OCI-LY7 (cell line): Measurements from ENCODE around the gene MRO. TPM values are rescaled to one million over a fixed set of nuclear protein-coding genes. Genes with fewer than 3 reads are reported as not detected.

Experiments used
- BruUV-seq: library from RNA; stranded (reverse); fragments of 400-500 nt; replicated peaks from 2 replicates; lab custom pipeline; 2021; lab: Mats Ljungman, UMichigan
- CTCF ChIA-PET: fragments of 300-600 bp; sonication (Branson Sonifier 250); formaldehyde crosslinking; loops from one replicate; lab custom pipeline; 2022; ENCODE audit warnings: antibody characterized with exemption; ENCODE audit not compliant: unreplicated experiment; lab: Charles Lee
- POLR2A ChIA-PET: fragments of 300-600 bp; sonication (Branson Sonifier 250); formaldehyde crosslinking; loops from one replicate; lab custom pipeline; 2022; ENCODE audit warnings: antibody characterized with exemption; lab: Charles Lee
- DNase-seq: peaks from one replicate; pipeline ENCODE4 v3.0.0-alpha.2; 2015; ENCODE audit warnings: low spot score
- H2AFZ ChIP-seq: fragments of 200-600 bp; sonication (generic), shearing (Covaris generic); 2 replicates; pipeline ENCODE4 v1.6.1; 2014; ENCODE audit warnings: mild to moderate bottlenecking, antibody characterized with exemption, low read length, moderate library complexity
- H3K27ac ChIP-seq: fragments of 200-600 bp; sonication (generic); 2 replicates; pipeline ENCODE4 v1.5.1; 2014; ENCODE audit warnings: mixed run types, low read depth, mild to moderate bottlenecking, moderate library complexity, low read length, inconsistent platforms; ENCODE audit not compliant: poor library complexity, severe bottlenecking
- H3K36me3 ChIP-seq: fragments of 200-600 bp; sonication (generic); 2 replicates; pipeline ENCODE4 v1.6.1; 2014; ENCODE audit warnings: mild to moderate bottlenecking, antibody characterized with exemption, low read length, moderate library complexity, mixed read lengths; ENCODE audit not compliant: insufficient read depth
- H3K4me1 ChIP-seq: fragments of 200-600 bp; sonication (generic); 2 replicates; pipeline ENCODE4 v1.5.1; 2014; ENCODE audit warnings: mild to moderate bottlenecking, low read length; ENCODE audit not compliant: insufficient read depth, poor library complexity, severe bottlenecking
- H3K4me2 ChIP-seq: fragments of 200-600 bp; sonication (generic); 2 replicates; pipeline ENCODE4 v1.6.1; 2014; ENCODE audit warnings: mild to moderate bottlenecking, low read length
- H3K4me3 ChIP-seq: fragments of 200-600 bp; sonication (generic); 2 replicates; pipeline ENCODE4 v1.5.1; 2014; ENCODE audit warnings: mild to moderate bottlenecking, low read depth, low read length; ENCODE audit not compliant: poor library complexity, severe bottlenecking
- H3K79me2 ChIP-seq: fragments of 200-600 bp; sonication (generic); 2 replicates; pipeline ENCODE4 v1.6.1; 2016; ENCODE audit warnings: low read depth, mild to moderate bottlenecking, low read length, moderate library complexity, mixed read lengths; ENCODE audit not compliant: insufficient read depth
- H3K9me2 ChIP-seq: fragments of 200-600 bp; sonication (generic); 2 replicates; pipeline ENCODE4 v1.6.1; 2016; ENCODE audit warnings: mild to moderate bottlenecking, low read length, mixed read lengths; ENCODE audit not compliant: insufficient read depth
- H3K9me3 ChIP-seq: fragments of 200-600 bp; sonication (generic); 2 replicates; pipeline ENCODE4 v1.6.1; 2014; ENCODE audit warnings: mild to moderate bottlenecking, mixed run types, low read length, mixed read lengths
- H4K20me1 ChIP-seq: fragments of 200-600 bp; sonication (generic); 2 replicates; pipeline ENCODE4 v1.6.1; 2014; ENCODE audit warnings: mild to moderate bottlenecking, antibody characterized with exemption, low read length, moderate library complexity, mixed read lengths; ENCODE audit not compliant: insufficient read depth
- EZH2phosphoT487 ChIP-seq: fragments of 200-600 bp; sonication (generic); IDR thresholded peaks from 2 replicates; pipeline ENCODE4 v1.6.1; 2018; ENCODE audit warnings: low read depth, borderline replicate concordance, mild to moderate bottlenecking, mixed run types, antibody characterized with exemption, low read length, moderate library complexity, mixed read lengths
- intact Hi-C: fragments of 100-400 bp; cut with micrococcal nuclease; formaldehyde crosslinking; loops from one replicate; pipeline ENCODE4 v1.10.0; 2022; ENCODE audit not compliant: unreplicated experiment
- total RNA-seq, 2 experiments: library from RNA; depleted of rRNA in 1 of 2; stranded (reverse); fragments of >200 nt in 1 of 2; shearing (Covaris generic) in 1 of 2; gene quantifications; 2 replicates each; pipeline ENCODE4 v1.2.3, GENCODE V29; 2014 to 2022
- TF ChIP-seq, protein P1 (sequence below): fragments of 200-600 bp; sonication (generic); conservative IDR thresholded peaks from 2 replicates; pipeline ENCODE4 v1.5.1; 2014; ENCODE audit warnings: mild to moderate bottlenecking, antibody characterized with exemption, low read length, moderate library complexity, mixed read lengths

Gene MRO
- total RNA-seq, 2 experiments from 2014 or later, result 0.22 to 0.46 TPM

DNA sequence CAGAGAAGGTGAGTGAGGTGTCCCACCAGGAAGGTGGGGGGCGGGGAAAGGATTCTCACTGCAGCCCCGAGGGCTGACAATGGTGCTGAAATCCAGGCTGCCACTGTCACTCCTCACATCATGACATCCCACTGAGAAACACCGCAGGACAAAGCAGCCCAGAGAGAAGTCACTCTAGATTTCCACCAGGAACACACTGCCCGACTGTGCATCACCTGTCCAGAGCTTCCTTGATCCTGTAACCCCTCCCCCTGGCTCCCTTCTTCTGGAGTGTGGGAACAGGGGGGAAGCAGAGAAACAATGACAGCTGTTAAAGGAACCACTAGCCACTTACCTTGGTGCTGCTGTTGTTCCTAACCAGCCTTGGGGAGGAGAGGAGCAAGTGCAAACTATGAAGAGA is 69.9 kb downstream of the MRO start:
- no peak overlapping the region for H3K27ac ChIP-seq
- intact Hi-C loops, result no loop called here
- H3K36me3 ChIP-seq, result no peaks in the 10 kb centered on the region
- ChIA-PET CTCF (no interaction called here), POLR2A (no interaction called here)
- no peak overlapping the region for H3K4me3 ChIP-seq
- H3K4me1 ChIP-seq, result no peaks in the 10 kb centered on the region
- no TSS peak for BruUV-seq
- no peak for TF ChIP-seq EZH2phosphoT487
- no peak for DNase-seq
- no peaks in the 10 kb centered on the region for H4K20me1 ChIP-seq
- no peak overlapping the region for H2AFZ ChIP-seq
- H3K9me2 ChIP-seq, result no peaks in the 10 kb centered on the region
- no peaks in the 10 kb centered on the region for H3K79me2 ChIP-seq
- H3K9me3 ChIP-seq, result no peaks in the 10 kb centered on the region
- H3K4me2 ChIP-seq, result no peak overlapping the region

DNA sequence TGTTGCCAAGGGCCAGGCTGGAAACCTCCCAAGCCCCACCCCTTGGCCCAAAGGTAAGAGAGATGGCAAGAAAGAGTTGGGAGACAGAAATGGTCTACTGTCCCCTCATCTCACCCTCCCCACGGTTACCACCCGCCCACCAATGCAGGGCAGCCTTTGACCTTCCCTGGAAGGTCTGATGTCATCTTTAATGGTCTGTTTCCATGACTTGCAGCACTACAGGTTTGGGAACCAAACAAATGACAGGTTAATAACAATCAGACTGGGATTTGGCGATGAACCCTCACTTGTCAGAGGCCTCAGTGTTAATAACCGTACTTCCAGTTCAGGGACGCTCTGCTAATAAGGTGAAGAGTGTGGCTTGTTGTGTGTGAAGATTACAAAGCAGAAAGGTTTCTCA is 70.4 kb downstream of the MRO start:
- Histone ChIP-seq H2AFZ (no peak overlapping the region), H3K36me3 (no peaks in the 10 kb centered on the region), H4K20me1 (no peaks in the 10 kb centered on the region), H3K9me3 (no peaks in the 10 kb centered on the region), H3K4me2 (no peak overlapping the region), H3K4me1 (no peaks in the 10 kb centered on the region), H3K9me2 (no peaks in the 10 kb centered on the region), H3K79me2 (no peaks in the 10 kb centered on the region), H3K27ac (no peak overlapping the region), H3K4me3 (no peak overlapping the region)
- CTCF ChIA-PET, result no interaction called here
- TF ChIP-seq, protein P1, sequence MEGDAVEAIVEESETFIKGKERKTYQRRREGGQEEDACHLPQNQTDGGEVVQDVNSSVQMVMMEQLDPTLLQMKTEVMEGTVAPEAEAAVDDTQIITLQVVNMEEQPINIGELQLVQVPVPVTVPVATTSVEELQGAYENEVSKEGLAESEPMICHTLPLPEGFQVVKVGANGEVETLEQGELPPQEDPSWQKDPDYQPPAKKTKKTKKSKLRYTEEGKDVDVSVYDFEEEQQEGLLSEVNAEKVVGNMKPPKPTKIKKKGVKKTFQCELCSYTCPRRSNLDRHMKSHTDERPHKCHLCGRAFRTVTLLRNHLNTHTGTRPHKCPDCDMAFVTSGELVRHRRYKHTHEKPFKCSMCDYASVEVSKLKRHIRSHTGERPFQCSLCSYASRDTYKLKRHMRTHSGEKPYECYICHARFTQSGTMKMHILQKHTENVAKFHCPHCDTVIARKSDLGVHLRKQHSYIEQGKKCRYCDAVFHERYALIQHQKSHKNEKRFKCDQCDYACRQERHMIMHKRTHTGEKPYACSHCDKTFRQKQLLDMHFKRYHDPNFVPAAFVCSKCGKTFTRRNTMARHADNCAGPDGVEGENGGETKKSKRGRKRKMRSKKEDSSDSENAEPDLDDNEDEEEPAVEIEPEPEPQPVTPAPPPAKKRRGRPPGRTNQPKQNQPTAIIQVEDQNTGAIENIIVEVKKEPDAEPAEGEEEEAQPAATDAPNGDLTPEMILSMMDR, result no peak
- TF ChIP-seq EZH2phosphoT487, result no peak
- intact Hi-C loops, result no loop called here
- POLR2A ChIA-PET, result no interaction called here
- DNase-seq, result no peak
- no TSS peak for BruUV-seq

DNA sequence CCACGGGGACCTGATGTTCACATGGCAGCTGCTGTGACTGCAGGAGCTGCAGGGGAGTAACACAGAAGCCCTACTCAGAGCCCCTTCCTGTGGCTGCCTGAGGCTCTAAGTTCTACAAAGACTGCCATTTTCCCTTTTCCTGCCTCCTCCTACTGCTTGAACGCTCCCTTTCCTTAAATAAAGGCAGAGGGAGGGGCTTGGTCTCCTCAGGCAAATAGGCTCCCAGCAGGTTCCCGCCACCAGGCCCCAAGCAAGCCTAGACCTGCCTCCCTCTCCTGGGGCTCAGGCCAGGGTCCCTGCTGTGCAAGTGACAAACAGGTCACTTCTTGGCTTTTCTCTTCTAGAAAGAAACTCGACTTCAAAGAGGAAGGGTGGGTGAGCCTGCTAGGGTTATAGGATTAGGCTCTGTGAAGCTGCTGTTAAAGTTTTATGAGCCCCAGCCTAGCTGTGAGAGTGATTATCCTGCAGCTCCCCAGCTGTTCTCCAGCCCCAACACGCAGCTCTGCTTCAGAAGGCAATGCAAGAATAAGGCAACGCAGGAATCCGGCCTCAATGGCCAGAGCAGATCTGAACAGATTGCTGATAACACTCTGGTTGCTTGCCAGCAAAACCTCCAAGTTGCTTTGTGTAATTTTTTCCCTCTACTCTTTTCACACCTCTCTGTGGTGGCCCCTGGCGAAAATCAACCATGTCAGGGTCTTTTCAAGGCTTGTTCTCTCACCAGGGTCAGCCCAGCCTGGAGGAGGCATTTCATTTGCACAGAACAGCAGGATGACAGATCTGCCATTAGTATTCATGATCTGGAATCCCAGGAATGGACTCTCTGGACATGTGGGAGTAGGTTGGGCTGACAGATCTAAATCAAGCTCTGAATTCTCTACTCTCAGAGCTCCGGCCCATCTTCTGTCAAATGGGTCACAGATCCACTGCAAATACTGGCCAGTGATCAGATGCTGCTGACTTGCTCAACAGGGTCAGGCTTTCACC is 71.3 kb downstream of the MRO start:
- ChIA-PET POLR2A (no interaction called here), CTCF (no interaction called here)
- BruUV-seq, result no TSS peak
- no peak for DNase-seq
- Histone ChIP-seq H3K27ac (no peak overlapping the region), H3K4me3 (no peak overlapping the region), H3K9me3 (no peaks in the 10 kb centered on the region), H3K4me2 (no peak overlapping the region), H2AFZ (no peak overlapping the region), H3K79me2 (no peaks in the 10 kb centered on the region), H3K9me2 (no peaks in the 10 kb centered on the region), H3K36me3 (no peaks in the 10 kb centered on the region), H3K4me1 (no peaks in the 10 kb centered on the region), H4K20me1 (no peaks in the 10 kb centered on the region)
- intact Hi-C loops, result no loop called here
- TF ChIP-seq, protein P1, result no peak
- no peak for TF ChIP-seq EZH2phosphoT487
